HEK293 (cell line): ENCODE data around the gene MKNK2.

ENCODE experiments used
- EGR2 ChIP-seq: fragments of 450-650 bp; formaldehyde crosslinking; IDR thresholded peaks from 2 replicates; pipeline ENCODE4 v1.5.1; 2016; ENCODE audit warnings: low read depth, missing biosample characterization, missing genetic modification characterization
- IKZF3 ChIP-seq: fragments of 450-650 bp; IDR thresholded peaks from 2 replicates; pipeline ENCODE4 v1.5.0; 2018; ENCODE audit warnings: missing biosample characterization, mild to moderate bottlenecking, missing genetic modification characterization, moderate library complexity
- KLF9 ChIP-seq: fragments of 450-650 bp; formaldehyde crosslinking; IDR thresholded peaks from 2 replicates; pipeline ENCODE4 v1.5.1; 2016; ENCODE audit warnings: missing biosample characterization, missing genetic modification characterization, low read depth
- MEIS1 ChIP-seq: sonication (generic); formaldehyde crosslinking; IDR thresholded peaks from 2 replicates; pipeline ENCODE4 v1.8.1; 2022; ENCODE audit warnings: missing genetic modification reagents, mild to moderate bottlenecking, borderline replicate concordance
- RBAK ChIP-seq: fragments of 450-650 bp; formaldehyde crosslinking; IDR thresholded peaks from 2 replicates; pipeline ENCODE4 v1.5.1; 2016; ENCODE audit warnings: missing biosample characterization, missing genetic modification characterization
- SALL2 ChIP-seq: fragments of 450-650 bp; formaldehyde crosslinking; IDR thresholded peaks from 2 replicates; pipeline ENCODE4 v1.5.0; 2017; ENCODE audit warnings: missing biosample characterization, mild to moderate bottlenecking, missing genetic modification characterization, borderline replicate concordance
- YY1 ChIP-seq: fragments of 450-650 bp; formaldehyde crosslinking; IDR thresholded peaks from 2 replicates; pipeline ENCODE4 v1.5.1; 2018; ENCODE audit warnings: missing biosample characterization, missing genetic modification characterization
- ZFP41 ChIP-seq: fragments of 450-650 bp; formaldehyde crosslinking; IDR thresholded peaks from 2 replicates; pipeline ENCODE4 v1.5.1; 2016; ENCODE audit warnings: missing biosample characterization, missing genetic modification characterization, borderline replicate concordance
- ZNF10 ChIP-seq: fragments of 450-650 bp; formaldehyde crosslinking; IDR thresholded peaks from 2 replicates; pipeline ENCODE4 v1.5.1; 2017; ENCODE audit warnings: missing biosample characterization, missing genetic modification characterization
- ZNF112 ChIP-seq: fragments of 450-650 bp; formaldehyde crosslinking; IDR thresholded peaks from 2 replicates; pipeline ENCODE4 v1.5.0; 2017; ENCODE audit warnings: missing biosample characterization, missing genetic modification characterization
- ZNF140 ChIP-seq: fragments of 450-650 bp; formaldehyde crosslinking; IDR thresholded peaks from 2 replicates; pipeline ENCODE4 v1.5.1; 2016; ENCODE audit warnings: missing biosample characterization, missing genetic modification characterization
- ZNF174 ChIP-seq: fragments of 450-650 bp; formaldehyde crosslinking; IDR thresholded peaks from 2 replicates; pipeline ENCODE4 v1.5.0; 2017; ENCODE audit warnings: missing biosample characterization, mild to moderate bottlenecking, missing genetic modification characterization
- ZNF18 ChIP-seq: fragments of 450-650 bp; formaldehyde crosslinking; IDR thresholded peaks from 2 replicates; pipeline ENCODE4 v1.5.1; 2016; ENCODE audit warnings: missing biosample characterization, missing genetic modification characterization
- ZNF184 ChIP-seq: fragments of 450-650 bp; IDR thresholded peaks from 2 replicates; pipeline ENCODE4 v1.5.1; 2018; ENCODE audit warnings: missing biosample characterization, mild to moderate bottlenecking, missing genetic modification characterization
- ZNF248 ChIP-seq: fragments of 450-650 bp; formaldehyde crosslinking; IDR thresholded peaks from 2 replicates; pipeline ENCODE4 v1.5.1; 2017; ENCODE audit warnings: missing biosample characterization, missing genetic modification characterization
- ZNF266 ChIP-seq: fragments of 450-650 bp; formaldehyde crosslinking; IDR thresholded peaks from 2 replicates; pipeline ENCODE4 v1.5.1; 2016; ENCODE audit warnings: missing biosample characterization, missing genetic modification characterization, low read depth
- ZNF324 ChIP-seq: fragments of 450-650 bp; formaldehyde crosslinking; IDR thresholded peaks from 2 replicates; pipeline ENCODE4 v1.5.1; 2016; ENCODE audit warnings: missing biosample characterization, missing genetic modification characterization
- ZNF426 ChIP-seq: fragments of 450-650 bp; formaldehyde crosslinking; IDR thresholded peaks from 2 replicates; pipeline ENCODE4 v1.5.1; 2017; ENCODE audit warnings: missing biosample characterization, missing genetic modification characterization, mild to moderate bottlenecking, inconsistent platforms, moderate library complexity
- ZNF473 ChIP-seq: fragments of 450-650 bp; formaldehyde crosslinking; IDR thresholded peaks from 2 replicates; pipeline ENCODE4 v1.5.1; 2017; ENCODE audit warnings: missing biosample characterization, missing genetic modification characterization
- ZNF510 ChIP-seq: fragments of 450-650 bp; formaldehyde crosslinking; IDR thresholded peaks from 2 replicates; pipeline ENCODE4 v1.5.1; 2018; ENCODE audit warnings: mild to moderate bottlenecking, missing genetic modification characterization, missing biosample characterization; ENCODE audit not compliant: insufficient replicate concordance
- ZNF514 ChIP-seq: fragments of 450-650 bp; formaldehyde crosslinking; IDR thresholded peaks from 2 replicates; pipeline ENCODE4 v1.5.1; 2016; ENCODE audit warnings: missing biosample characterization, missing genetic modification characterization
- ZNF544 ChIP-seq: fragments of 450-650 bp; formaldehyde crosslinking; IDR thresholded peaks from 2 replicates; pipeline ENCODE4 v1.5.0; 2017; ENCODE audit warnings: missing biosample characterization, missing genetic modification characterization
- ZSCAN16 ChIP-seq: fragments of 450-650 bp; formaldehyde crosslinking; IDR thresholded peaks from 2 replicates; pipeline ENCODE4 v1.5.1; 2016; ENCODE audit warnings: missing biosample characterization, missing genetic modification characterization
- ZSCAN30 ChIP-seq: fragments of 450-650 bp; IDR thresholded peaks from 2 replicates; pipeline ENCODE4 v1.5.1; 2018; ENCODE audit warnings: missing biosample characterization, mild to moderate bottlenecking, missing genetic modification characterization, moderate library complexity
- TF ChIP-seq, protein P1 (sequence below): fragments of 450-650 bp; formaldehyde crosslinking; IDR thresholded peaks from 2 replicates; pipeline ENCODE4 v1.5.1; 2016; ENCODE audit warnings: missing biosample characterization, missing genetic modification characterization
- TF ChIP-seq, protein P2 (sequence below): fragments of 450-650 bp; formaldehyde crosslinking; IDR thresholded peaks from 2 replicates; pipeline ENCODE4 v1.5.1; 2016; ENCODE audit warnings: missing biosample characterization, missing genetic modification characterization
- TF ChIP-seq, protein P3 (sequence below): sonication (generic); formaldehyde crosslinking; IDR thresholded peaks from 2 replicates; pipeline ENCODE4 v1.8.1; 2022; ENCODE audit warnings: mild to moderate bottlenecking, moderate library complexity, missing genetic modification reagents
- TF ChIP-seq, protein P4 (sequence below): IDR thresholded peaks from 2 replicates; pipeline ENCODE4 v1.6.1; 2011; ENCODE audit warnings: mild to moderate bottlenecking, low read depth, low read length, borderline replicate concordance
- TF ChIP-seq, protein P5 (sequence below): fragments of 450-650 bp; formaldehyde crosslinking; IDR thresholded peaks from 2 replicates; pipeline ENCODE4 v1.5.1; 2016; ENCODE audit warnings: missing biosample characterization, missing genetic modification characterization
- TF ChIP-seq, protein P6 (sequence below): fragments of 450-650 bp; formaldehyde crosslinking; IDR thresholded peaks from 2 replicates; pipeline ENCODE4 v1.5.1; 2016; ENCODE audit warnings: missing biosample characterization, missing genetic modification characterization

The MKNK2 gene

GRCh38 chr19:2050991-2051772 lies at the start of gene MKNK2 (continued):
- TF ChIP-seq, protein P1, sequence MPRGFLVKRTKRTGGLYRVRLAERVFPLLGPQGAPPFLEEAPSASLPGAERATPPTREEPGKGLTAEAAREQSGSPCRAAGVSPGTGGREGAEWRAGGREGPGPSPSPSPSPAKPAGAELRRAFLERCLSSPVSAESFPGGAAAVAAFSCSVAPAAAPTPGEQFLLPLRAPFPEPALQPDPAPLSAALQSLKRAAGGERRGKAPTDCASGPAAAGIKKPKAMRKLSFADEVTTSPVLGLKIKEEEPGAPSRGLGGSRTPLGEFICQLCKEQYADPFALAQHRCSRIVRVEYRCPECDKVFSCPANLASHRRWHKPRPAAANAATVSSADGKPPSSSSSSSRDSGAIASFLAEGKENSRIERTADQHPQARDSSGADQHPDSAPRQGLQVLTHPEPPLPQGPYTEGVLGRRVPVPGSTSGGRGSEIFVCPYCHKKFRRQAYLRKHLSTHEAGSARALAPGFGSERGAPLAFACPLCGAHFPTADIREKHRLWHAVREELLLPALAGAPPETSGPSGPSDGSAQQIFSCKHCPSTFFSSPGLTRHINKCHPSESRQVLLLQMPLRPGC (tag by site-specific recombination), result 0 out of 2 replicates have a peak, but pooled peaks have one; percentile 16
- TF ChIP-seq IKZF3 (tag by site-specific recombination) (no peak), ZNF174 (tag by site-specific recombination) (no peak), ZNF140 (tag by site-specific recombination) (no peak), ZSCAN16 (tag by site-specific recombination) (no peak), YY1 (no peak; the same call in 1 of the 2 replicates), ZNF473 (tag by site-specific recombination) (no peak), MEIS1 (no peak), SALL2 (tag by site-specific recombination) (no peak), ZNF514 (no peak), ZNF544 (tag by site-specific recombination) (no peak), ZNF426 (tag by site-specific recombination) (no peak), ZSCAN30 (tag by site-specific recombination) (peak; percentile 84; the same call in 1 of the 2 replicates), ZNF248 (no peak), EGR2 (tag by site-specific recombination) (peak; percentile 50; the same call in 1 of the 2 replicates), ZNF184 (tag by site-specific recombination) (no peak), RBAK (tag by site-specific recombination) (no peak), ZNF10 (tag by site-specific recombination) (no peak), ZFP41 (tag by site-specific recombination) (no peak), ZNF266 (tag by site-specific recombination) (no peak), KLF9 (peak; percentile 84; the same call in 1 of the 2 replicates), ZNF112 (tag by site-specific recombination) (no peak), ZNF18 (tag by site-specific recombination) (no peak), ZNF510 (no peak), ZNF324 (tag by site-specific recombination) (0 out of 2 replicates have a peak, but pooled peaks have one; percentile 68)
- TF ChIP-seq, protein P2, sequence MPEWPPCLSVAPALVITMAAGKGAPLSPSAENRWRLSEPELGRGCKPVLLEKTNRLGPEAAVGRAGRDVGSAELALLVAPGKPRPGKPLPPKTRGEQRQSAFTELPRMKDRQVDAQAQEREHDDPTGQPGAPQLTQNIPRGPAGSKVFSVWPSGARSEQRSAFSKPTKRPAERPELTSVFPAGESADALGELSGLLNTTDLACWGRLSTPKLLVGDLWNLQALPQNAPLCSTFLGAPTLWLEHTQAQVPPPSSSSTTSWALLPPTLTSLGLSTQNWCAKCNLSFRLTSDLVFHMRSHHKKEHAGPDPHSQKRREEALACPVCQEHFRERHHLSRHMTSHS (tag by site-specific recombination), result no peak
- TF ChIP-seq, protein P3, sequence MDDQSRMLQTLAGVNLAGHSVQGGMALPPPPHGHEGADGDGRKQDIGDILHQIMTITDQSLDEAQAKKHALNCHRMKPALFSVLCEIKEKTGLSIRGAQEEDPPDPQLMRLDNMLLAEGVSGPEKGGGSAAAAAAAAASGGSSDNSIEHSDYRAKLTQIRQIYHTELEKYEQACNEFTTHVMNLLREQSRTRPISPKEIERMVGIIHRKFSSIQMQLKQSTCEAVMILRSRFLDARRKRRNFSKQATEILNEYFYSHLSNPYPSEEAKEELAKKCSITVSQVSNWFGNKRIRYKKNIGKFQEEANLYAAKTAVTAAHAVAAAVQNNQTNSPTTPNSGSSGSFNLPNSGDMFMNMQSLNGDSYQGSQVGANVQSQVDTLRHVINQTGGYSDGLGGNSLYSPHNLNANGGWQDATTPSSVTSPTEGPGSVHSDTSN, result 0 out of 2 replicates have a peak, but pooled peaks have one; percentile 45
- TF ChIP-seq, protein P4, sequence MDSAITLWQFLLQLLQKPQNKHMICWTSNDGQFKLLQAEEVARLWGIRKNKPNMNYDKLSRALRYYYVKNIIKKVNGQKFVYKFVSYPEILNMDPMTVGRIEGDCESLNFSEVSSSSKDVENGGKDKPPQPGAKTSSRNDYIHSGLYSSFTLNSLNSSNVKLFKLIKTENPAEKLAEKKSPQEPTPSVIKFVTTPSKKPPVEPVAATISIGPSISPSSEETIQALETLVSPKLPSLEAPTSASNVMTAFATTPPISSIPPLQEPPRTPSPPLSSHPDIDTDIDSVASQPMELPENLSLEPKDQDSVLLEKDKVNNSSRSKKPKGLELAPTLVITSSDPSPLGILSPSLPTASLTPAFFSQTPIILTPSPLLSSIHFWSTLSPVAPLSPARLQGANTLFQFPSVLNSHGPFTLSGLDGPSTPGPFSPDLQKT, result no peak
- TF ChIP-seq, protein P5, sequence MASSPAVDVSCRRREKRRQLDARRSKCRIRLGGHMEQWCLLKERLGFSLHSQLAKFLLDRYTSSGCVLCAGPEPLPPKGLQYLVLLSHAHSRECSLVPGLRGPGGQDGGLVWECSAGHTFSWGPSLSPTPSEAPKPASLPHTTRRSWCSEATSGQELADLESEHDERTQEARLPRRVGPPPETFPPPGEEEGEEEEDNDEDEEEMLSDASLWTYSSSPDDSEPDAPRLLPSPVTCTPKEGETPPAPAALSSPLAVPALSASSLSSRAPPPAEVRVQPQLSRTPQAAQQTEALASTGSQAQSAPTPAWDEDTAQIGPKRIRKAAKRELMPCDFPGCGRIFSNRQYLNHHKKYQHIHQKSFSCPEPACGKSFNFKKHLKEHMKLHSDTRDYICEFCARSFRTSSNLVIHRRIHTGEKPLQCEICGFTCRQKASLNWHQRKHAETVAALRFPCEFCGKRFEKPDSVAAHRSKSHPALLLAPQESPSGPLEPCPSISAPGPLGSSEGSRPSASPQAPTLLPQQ (tag by site-specific recombination), result peak; percentile 71; the same call in 1 of the 2 replicates
- TF ChIP-seq, protein P6, sequence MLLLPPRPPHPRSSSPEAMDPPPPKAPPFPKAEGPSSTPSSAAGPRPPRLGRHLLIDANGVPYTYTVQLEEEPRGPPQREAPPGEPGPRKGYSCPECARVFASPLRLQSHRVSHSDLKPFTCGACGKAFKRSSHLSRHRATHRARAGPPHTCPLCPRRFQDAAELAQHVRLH (tag by site-specific recombination), result peak; percentile 97
